ENCODE results near the gene CELF3.
A peak's percentile ranks its signal among the peaks of the same experiment; 100 is the strongest.

Gene CELF3

DNA sequence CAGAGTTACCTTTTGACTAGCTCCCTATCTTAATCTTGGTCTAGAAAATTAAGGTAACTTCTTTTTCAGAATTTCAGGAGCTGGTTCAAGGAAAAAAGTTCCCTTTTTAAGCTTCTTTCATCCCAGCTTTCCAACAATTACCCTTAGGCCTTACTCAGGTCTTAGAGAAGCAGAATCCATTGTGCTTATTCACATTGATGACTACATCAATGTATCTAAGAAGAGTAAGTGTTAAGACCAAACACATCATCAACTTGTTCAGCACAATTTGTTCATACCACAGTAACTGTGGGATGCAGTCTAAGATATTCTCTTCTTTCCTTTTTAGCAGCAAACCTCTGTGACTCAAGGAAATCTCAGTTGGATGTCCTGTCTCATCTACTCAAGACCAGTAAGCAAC is 42.6 kb upstream of the CELF3 start:
- Histone ChIP-seq H3K27ac (ENCODE audit: poor library complexity, severe bottlenecking) (no peak overlapping the region), H3K4me1 (ENCODE audit: insufficient read depth, poor library complexity, severe bottlenecking) (peaks cover 9% of the 10 kb centered on the region), H3K36me3 (ENCODE audit: low read depth) (peaks cover 33% of the 10 kb centered on the region), H3K27me3 (ENCODE audit: insufficient read depth, poor library complexity, severe bottlenecking) (no peaks in the 10 kb centered on the region), H3K9me3 (ENCODE audit: severe bottlenecking) (no peaks in the 10 kb centered on the region), H3K4me3 (ENCODE audit: severe bottlenecking) (no peak overlapping the region)
- DNase-seq (ENCODE audit: low spot score) (no peak), ATAC-seq (ENCODE audit: low read depth) (no peak)
- TF ChIP-seq, protein P1, sequence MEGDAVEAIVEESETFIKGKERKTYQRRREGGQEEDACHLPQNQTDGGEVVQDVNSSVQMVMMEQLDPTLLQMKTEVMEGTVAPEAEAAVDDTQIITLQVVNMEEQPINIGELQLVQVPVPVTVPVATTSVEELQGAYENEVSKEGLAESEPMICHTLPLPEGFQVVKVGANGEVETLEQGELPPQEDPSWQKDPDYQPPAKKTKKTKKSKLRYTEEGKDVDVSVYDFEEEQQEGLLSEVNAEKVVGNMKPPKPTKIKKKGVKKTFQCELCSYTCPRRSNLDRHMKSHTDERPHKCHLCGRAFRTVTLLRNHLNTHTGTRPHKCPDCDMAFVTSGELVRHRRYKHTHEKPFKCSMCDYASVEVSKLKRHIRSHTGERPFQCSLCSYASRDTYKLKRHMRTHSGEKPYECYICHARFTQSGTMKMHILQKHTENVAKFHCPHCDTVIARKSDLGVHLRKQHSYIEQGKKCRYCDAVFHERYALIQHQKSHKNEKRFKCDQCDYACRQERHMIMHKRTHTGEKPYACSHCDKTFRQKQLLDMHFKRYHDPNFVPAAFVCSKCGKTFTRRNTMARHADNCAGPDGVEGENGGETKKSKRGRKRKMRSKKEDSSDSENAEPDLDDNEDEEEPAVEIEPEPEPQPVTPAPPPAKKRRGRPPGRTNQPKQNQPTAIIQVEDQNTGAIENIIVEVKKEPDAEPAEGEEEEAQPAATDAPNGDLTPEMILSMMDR (IDR thresholded peaks at IDR 0.05; ENCODE audit: poor library complexity, severe bottlenecking) = no peak

DNA sequence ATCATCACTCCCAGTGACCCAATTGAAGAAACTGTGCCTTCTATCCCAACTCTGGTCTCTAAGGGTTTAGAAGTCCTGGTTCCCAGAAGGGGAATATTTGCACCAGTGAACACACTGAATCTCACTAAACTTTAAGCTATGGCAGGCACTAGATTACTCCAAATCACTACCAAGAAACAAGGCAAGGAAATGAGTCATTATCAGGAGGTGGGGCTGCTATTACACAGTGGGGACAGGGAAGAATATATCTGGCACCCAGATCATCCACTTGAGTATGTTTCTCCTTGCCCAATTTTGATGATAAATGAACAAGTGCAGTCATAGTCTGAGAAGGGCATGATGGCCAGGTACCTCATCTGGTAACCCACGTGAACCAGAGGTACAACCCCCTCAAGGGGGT is 39.7 kb upstream of the CELF3 start:
- no peak overlapping the region for H3K4me3 ChIP-seq (ENCODE audit: severe bottlenecking)
- TF ChIP-seq, protein P1 (IDR thresholded peaks at IDR 0.05; ENCODE audit: poor library complexity, severe bottlenecking) = no peak

DNA sequence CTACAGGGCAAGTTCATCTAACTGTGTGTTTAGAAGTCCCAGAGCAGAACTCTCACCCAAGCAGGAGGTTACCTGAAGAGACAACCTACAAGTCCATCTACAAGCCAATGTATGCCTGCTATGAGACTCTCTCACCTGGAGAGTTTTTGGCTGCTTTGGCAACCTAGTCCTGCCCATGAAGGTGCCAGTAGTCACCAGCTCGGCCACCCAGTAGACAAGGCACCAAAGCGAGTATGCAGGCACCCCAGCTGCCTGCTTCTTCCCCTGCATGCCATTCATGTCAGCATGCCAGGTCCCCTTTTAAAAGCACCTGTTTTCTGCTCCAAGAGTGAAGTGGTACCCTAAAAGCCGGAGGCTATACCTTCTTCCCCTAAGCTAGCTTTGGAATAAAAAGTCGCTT is 24.9 kb upstream of the CELF3 start:
- H3K27ac ChIP-seq (ENCODE audit: poor library complexity, severe bottlenecking) = no peak overlapping the region
- TF ChIP-seq, protein P1 (IDR thresholded peaks at IDR 0.05; ENCODE audit: poor library complexity, severe bottlenecking) = no peak
- ATAC-seq (ENCODE audit: low read depth) = no peak

More for the DNA sequence above, 39.7 kb upstream of the CELF3 start:
- DNase-seq (ENCODE audit: low spot score) (no peak), ATAC-seq (ENCODE audit: low read depth) (peak; percentile 76)
- H3K27me3 ChIP-seq (ENCODE audit: insufficient read depth, poor library complexity, severe bottlenecking) = no peaks in the 10 kb centered on the region
- peaks cover 8% of the 10 kb centered on the region for H3K4me1 ChIP-seq (ENCODE audit: insufficient read depth, poor library complexity, severe bottlenecking)
- no peaks in the 10 kb centered on the region for H3K9me3 ChIP-seq (ENCODE audit: severe bottlenecking)
- no peak overlapping the region for H3K27ac ChIP-seq (ENCODE audit: poor library complexity, severe bottlenecking)
- peaks cover 20% of the 10 kb centered on the region for H3K36me3 ChIP-seq (ENCODE audit: low read depth)

DNA sequence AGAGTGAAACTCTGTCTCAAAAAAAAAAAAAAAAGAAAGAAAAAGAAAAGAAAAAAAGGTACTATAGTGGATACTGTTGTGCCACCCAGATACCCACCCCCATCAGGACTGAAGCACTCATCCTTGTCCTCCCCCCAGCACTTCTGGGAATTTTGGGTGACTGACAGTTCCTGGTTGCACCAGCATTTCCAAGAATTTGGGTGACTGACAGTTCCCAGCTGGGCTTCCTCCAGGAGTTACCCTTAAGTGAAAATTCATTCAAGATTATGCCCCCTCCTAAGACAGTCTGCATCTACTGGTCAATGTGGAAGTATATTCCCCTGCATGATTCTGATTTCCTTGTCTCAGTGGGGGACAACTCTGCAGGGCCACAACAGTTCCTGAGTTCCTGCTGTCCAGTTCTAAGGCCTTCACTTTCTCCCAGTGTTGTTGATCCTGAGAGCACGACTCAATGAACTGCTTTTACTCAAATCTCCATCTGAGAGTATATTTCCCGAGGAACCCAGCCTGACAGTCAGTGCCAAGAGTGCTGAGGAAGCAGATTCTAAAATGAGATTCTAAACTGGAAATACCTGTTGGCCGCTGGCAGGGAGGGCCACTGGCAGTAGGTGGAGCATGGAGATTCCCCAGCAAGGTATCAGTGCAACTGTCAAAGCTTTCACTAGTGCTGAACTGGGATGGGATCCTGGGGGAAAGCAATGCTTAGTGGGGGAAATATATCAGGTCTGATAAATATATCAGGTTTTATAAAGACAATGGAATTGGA is 23.2 kb upstream of the CELF3 start:
- ATAC-seq (ENCODE audit: low read depth) (peak; percentile 68), DNase-seq (ENCODE audit: low spot score) (no peak)
- H3K36me3 ChIP-seq (ENCODE audit: low read depth) = no peaks in the 10 kb centered on the region
- no peak overlapping the region for H3K4me3 ChIP-seq (ENCODE audit: severe bottlenecking)
- H3K4me1 ChIP-seq (ENCODE audit: insufficient read depth, poor library complexity, severe bottlenecking) = no peaks in the 10 kb centered on the region
- no peak overlapping the region for H3K27ac ChIP-seq (ENCODE audit: poor library complexity, severe bottlenecking)
- H3K9me3 ChIP-seq (ENCODE audit: severe bottlenecking) = peaks cover 3% of the 10 kb centered on the region
- TF ChIP-seq, protein P1 (IDR thresholded peaks at IDR 0.05; ENCODE audit: poor library complexity, severe bottlenecking) = peak; percentile 10
- no peaks in the 10 kb centered on the region for H3K27me3 ChIP-seq (ENCODE audit: insufficient read depth, poor library complexity, severe bottlenecking)

More for the DNA sequence above, 24.9 kb upstream of the CELF3 start:
- H3K36me3 ChIP-seq (ENCODE audit: low read depth) = no peaks in the 10 kb centered on the region
- no peaks in the 10 kb centered on the region for H3K4me1 ChIP-seq (ENCODE audit: insufficient read depth, poor library complexity, severe bottlenecking)
- no peaks in the 10 kb centered on the region for H3K27me3 ChIP-seq (ENCODE audit: insufficient read depth, poor library complexity, severe bottlenecking)
- H3K4me3 ChIP-seq (ENCODE audit: severe bottlenecking) = no peak overlapping the region
- peaks cover 3% of the 10 kb centered on the region for H3K9me3 ChIP-seq (ENCODE audit: severe bottlenecking)
- no peak for DNase-seq (ENCODE audit: low spot score)

DNA sequence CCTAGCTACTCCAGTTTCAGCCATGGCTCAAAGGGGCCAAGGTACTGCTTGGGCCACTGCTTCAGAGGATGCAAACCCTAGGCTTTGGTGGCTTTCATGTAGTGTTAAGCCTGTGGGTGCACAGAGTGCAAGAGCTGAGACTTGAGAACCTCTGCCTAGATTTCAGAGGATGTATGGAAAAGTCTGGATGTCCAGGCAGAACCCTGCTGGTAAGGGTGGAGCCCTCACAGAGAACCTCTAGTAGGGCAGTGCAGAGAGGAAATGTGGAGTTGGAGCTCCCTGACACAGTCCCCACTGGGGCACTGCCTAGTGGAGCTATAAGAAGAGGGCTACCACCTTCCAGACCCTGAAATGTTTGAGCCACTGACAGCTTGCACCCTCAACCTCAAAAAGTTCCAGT is 20.9 kb upstream of the CELF3 start:
- H3K36me3 ChIP-seq (ENCODE audit: low read depth) = no peaks in the 10 kb centered on the region
- ATAC-seq (ENCODE audit: low read depth) = no peak
- H3K9me3 ChIP-seq (ENCODE audit: severe bottlenecking) = peaks cover 3% of the 10 kb centered on the region
- no peaks in the 10 kb centered on the region for H3K4me1 ChIP-seq (ENCODE audit: insufficient read depth, poor library complexity, severe bottlenecking)
- TF ChIP-seq, protein P1 (IDR thresholded peaks at IDR 0.05; ENCODE audit: poor library complexity, severe bottlenecking) = no peak
- H3K27me3 ChIP-seq (ENCODE audit: insufficient read depth, poor library complexity, severe bottlenecking) = no peaks in the 10 kb centered on the region
- H3K27ac ChIP-seq (ENCODE audit: poor library complexity, severe bottlenecking) = no peak overlapping the region
- H3K4me3 ChIP-seq (ENCODE audit: severe bottlenecking) = no peak overlapping the region
- no peak for DNase-seq (ENCODE audit: low spot score)
